GM19463 (cell line): ENCODE data around the gene OFD1.
A peak's percentile ranks its signal among the peaks of the same experiment; 100 is the strongest.

Experiments
- ATAC-seq: cut with Tn5 transposase; IDR thresholded peaks from one replicate; pipeline ENCODE4 v1.9.1; 2021; ENCODE audit warnings: mild to moderate bottlenecking, moderate library complexity; ENCODE audit not compliant: unreplicated experiment

Gene OFD1, protein sequence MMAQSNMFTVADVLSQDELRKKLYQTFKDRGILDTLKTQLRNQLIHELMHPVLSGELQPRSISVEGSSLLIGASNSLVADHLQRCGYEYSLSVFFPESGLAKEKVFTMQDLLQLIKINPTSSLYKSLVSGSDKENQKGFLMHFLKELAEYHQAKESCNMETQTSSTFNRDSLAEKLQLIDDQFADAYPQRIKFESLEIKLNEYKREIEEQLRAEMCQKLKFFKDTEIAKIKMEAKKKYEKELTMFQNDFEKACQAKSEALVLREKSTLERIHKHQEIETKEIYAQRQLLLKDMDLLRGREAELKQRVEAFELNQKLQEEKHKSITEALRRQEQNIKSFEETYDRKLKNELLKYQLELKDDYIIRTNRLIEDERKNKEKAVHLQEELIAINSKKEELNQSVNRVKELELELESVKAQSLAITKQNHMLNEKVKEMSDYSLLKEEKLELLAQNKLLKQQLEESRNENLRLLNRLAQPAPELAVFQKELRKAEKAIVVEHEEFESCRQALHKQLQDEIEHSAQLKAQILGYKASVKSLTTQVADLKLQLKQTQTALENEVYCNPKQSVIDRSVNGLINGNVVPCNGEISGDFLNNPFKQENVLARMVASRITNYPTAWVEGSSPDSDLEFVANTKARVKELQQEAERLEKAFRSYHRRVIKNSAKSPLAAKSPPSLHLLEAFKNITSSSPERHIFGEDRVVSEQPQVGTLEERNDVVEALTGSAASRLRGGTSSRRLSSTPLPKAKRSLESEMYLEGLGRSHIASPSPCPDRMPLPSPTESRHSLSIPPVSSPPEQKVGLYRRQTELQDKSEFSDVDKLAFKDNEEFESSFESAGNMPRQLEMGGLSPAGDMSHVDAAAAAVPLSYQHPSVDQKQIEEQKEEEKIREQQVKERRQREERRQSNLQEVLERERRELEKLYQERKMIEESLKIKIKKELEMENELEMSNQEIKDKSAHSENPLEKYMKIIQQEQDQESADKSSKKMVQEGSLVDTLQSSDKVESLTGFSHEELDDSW

DNA sequence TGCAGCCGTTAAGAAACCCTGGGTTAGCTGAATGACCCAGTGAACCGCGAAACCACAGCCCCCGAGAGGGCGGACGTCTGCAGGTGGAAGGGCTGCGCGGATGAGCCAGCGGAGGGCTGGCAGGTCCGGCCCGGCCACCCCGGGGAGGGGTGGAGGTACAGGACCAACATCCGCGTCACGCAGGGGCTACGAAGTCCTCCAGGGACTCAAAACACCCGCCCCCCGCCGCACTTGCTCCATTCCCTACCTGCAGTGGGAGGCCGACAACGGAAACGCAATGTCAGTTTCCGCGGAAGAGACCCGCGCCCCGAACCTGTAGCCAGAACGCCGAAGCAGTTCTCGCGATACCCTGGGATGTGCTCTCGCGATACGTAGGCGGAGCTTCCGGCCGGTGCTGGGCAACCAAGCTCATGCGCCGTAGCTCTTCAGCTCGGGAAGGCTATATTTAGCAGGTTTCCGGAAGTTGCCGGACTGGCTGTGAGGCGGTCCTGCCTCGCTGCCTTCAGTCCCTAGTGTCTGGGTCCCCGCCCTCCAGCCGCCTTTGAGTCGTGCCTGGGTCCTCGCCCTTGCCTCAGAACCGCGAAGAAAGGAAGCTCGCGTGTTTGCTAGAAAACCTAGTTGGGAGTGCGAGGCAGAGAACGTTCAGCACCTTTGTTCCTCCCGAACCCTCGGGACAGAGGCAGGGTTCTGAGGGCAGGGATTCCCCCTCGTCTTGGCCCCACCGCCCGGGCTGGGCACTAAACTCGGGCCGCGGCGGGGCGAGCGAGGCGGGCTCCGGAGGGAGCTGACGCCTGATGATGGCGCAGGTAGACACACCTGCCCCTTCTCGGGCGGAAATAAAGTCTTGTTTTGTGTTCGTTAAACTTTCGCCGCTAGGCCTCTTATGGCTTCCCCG lies at the start of gene OFD1, which contains the start of gene TRAPPC2:
Gene OFD1, plus strand, starts transcription at position 471 of the 895 bp plus-strand sequence. Its CDS starts 324 bp downstream, at position 795.
Gene TRAPPC2, minus strand, starts transcription at position 343 of the 895 bp plus-strand sequence. CDS start 14,657 bp downstream, outside the sequence.
- ATAC-seq: peak; percentile 91

GRCh38 chrX:13685126-13685763 lies 49.3 kb upstream of the OFD1 start:
- no peak for ATAC-seq

- ATAC-seq: no peak
Measured at GRCh38 chrX:13687203-13687602, 47.3 kb upstream of the OFD1 start.

DNA sequence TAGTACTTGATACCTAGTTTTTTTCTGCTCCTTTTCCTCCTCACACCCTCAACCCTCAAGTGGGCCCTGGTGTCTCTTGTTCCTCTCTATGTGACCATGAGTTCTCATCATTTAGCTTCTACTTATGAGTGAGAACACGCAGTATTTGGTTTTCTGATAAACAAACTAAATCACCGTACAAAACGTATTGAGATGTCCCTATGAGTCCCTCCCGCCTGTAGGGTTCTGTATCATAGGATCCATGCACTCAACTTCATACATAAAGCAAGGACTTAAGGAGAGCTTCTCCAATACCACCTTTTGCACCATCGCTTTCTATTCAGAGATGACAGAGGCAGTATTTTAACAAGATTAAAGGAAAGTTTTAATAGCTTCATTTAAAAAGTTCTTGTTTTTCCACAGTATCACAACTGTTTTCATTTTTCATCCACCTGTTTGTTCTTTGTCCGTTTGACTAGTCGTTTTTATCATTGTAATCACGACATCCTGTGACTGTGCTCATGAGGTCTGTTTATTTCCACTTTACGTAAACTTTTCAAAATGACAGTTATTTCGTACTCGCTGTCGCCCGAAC lies 46.1 kb upstream of the OFD1 start:
- ATAC-seq: no peak

DNA sequence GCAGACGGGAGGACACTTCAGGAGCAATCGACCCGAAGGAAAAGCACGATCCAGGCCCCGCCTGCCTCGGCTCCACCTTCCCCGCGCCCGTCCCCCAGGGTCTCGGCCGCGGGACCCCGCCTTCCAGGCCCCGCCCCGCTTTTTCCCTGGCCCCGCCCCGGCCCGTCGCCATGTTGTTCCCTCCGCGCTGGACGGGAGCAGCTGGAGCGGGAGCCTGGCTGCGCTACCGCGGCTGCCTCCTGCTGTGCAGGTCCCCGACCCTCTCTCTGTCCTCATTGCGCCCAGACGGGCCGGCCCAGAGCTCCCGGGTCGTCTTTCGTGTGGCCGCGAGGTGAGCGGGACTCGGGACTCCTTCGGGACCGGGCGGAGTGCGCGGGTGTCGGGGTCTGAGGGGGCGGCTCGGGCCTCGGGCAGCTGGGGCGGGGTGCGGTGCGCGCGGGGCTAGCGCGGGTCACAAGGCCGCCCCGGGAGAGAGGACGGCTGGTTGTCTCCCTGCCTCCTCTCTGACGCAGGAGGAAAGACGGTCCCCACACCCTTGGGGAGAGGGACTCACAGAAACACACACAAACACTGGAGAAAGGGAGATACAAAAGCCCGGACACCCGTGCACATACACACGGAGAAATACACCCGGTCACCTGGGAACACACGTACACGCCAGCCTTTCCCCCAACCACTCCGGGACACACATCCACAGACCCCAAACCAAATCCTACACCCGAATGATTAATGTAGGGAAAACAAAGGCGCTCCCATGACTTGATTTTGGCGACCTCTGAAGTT lies 45.4 kb upstream of the OFD1 start, which contains the start of gene RAB9A:
Gene RAB9A, plus strand, starts transcription at position 171 of the 783 bp plus-strand sequence. CDS start 19,619 bp downstream, outside the sequence.
- ATAC-seq: peak; percentile 74

- ATAC-seq: no peak
Measured at GRCh38 chrX:13689741-13690211, 44.8 kb upstream of the OFD1 start.

DNA sequence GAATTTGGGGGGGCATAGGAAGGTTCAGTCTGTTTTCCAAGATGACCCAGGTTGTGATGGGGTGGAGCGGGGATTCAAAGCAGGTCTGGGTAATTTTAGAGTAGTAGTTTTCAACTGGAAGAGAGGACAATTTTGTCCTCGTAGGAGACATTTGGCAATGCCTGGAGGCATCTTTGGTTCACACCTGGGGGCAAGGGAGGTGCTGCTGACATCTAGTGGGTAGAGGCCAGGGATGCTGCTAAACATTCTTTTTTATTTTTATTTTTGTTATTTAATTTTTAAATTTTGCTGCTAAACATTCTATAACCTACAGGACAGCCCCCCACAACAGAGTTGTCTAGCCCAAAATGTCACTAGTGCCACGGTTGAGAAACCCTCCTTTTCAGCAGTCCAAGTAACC lies 43.7 kb upstream of the OFD1 start:
- no peak for ATAC-seq

DNA sequence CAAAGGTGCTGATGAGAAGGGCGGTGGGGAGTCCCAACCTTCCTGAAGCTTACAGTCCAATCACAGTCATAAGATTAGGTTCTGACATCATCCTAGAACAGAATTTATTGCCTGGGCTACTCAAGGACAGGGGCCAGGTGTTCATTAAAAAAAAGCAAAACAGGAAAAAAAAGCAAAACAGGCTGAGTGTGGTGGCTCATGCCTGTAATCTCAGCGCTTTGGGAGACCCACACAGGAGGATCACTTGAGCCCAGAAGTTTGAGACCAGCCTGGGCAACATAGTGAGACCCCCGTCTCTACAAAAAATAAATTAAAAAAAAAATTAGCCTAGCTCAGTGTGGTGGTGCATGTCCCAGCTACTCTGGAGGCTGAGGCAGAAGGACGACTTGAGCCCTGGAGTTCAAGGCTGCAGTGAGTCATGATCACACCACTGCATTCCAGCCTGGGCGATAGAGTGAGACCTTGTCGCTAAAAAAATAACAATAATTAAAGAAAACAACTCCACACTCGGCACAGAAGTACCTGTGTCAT lies 42.6 kb upstream of the OFD1 start:
- no peak for ATAC-seq

- no peak for ATAC-seq
Measured at GRCh38 chrX:13692771-13693231, 41.7 kb upstream of the OFD1 start.

DNA sequence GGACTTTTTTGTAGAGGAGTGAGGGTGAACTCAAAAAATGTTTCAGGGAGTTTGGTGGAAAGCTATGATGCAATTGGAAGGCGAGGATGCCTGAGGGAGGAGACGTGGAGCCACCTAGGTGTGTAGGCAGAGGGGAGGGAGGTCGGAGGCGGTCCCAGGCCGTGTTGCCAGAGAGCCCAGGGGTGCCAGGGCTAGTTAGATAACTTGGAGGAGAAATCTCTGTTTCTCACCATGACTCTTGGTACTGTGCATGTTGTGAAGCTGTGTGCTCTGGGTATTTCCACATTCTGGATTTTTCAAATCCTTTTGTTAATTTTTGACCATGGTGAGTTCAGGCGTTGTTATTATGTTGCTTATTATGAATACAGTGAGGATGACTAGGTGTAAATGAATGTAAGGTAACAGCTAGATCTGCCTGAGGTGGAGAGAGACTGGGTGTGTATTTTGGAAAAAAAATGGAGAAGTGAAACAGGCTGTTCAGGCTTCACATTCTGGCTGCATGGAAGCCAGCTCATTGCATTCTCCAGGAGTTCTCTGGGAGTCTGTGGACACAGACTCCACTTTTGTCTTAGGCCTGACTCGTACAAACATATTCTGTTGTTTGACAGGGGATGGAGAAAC lies 41.1 kb upstream of the OFD1 start:
- ATAC-seq: no peak

- ATAC-seq: no peak
Measured at GRCh38 chrX:13694359-13694758, 40.2 kb upstream of the OFD1 start.

- ATAC-seq: no peak
Measured at GRCh38 chrX:13694983-13695382, 39.6 kb upstream of the OFD1 start.

- ATAC-seq: no peak
Measured at GRCh38 chrX:13695601-13696115, 38.9 kb upstream of the OFD1 start.

DNA sequence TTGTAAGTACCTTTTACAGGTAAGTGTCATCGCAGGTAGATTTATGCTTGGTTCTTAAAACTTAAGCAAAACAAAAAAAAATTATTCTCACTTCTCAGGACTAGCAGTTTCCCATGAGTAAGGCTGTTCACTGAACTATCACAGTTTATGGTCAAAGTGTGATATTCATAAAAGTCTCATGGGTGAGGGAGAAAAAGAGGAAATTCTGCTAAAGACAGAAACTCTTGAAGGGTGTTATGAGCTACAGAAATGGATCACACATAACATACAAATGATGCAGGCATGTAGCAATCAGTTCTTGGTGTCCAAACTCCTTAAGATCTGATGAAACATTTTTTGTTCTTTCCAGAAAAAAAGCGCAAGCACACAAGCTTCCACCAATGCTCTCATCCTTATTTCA lies 37.1 kb upstream of the OFD1 start:
- peak; percentile 55 for ATAC-seq

- ATAC-seq: no peak
Measured at GRCh38 chrX:13697976-13698375, 36.6 kb upstream of the OFD1 start.

- no peak for ATAC-seq
Measured at GRCh38 chrX:13698432-13698831, 36.1 kb upstream of the OFD1 start.

GRCh38 chrX:13699183-13699826 lies 35.2 kb upstream of the OFD1 start:
- no peak for ATAC-seq
